Measurements from ENCODE around the gene RGN.
"Not testable (repeated sequence)": the region's sequence is repeated elsewhere in the genome, so short reads cannot be mapped to it uniquely, and the experiment has no call there.

RGN gene

DNA sequence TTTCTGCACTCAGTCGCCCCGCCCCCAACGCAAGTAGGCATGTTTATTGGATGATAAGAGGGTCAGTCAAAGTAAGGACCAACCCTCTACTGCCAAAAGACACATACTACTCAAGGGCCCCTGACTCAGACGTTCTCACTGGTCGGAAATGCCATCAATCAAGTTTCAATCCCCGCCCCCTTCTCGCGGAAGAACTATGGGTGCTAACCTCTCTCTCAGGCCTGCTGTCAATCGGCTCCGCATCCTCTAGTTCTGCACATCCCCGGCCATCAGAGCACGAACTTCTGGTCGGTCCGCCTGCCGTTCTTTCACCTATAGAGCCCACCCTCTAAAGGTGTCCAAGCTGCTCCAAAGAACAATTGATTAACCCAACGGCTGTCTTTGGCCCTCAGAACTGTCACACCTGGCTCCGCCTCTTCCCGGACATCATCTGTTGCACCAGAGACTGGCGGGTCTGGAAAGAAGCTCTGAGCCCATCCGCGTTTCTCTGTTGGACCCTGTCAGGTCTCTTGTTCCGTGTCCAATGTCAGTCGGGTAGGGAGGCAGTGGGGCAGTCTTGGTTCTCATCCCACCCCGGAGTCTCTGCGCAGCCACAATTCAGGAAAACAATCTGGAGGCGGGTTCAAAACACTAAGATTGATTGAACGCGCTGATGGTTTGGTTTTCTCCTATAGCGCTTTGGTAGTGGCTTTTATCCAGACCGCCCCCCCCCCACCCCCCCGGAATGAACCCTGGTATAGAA is 51.1 kb downstream of the RGN start:
- DNase-seq, result peak; percentile 80

DNA sequence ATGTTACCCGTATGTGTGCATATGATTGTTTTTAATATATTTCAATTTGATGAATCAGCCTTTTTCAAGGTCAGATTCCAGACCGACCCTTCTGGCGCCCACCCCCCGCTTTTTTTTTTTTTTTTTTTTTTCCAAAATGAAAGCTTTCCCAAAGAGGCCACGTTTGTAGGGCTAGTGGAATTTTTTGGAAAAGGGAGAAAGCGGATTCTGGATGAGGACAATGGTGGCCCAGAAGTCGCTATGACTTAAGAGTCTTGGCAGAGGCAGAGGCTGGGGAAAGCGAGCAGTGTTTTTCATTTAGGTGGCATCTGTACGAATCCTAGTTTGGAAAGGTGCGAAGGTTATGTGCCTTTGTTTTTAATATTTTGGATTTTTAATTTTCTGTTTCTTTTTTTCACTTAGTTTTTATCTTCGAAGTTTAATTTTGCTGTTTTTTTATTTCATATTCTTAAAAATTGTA is 51.7 kb downstream of the RGN start:
- DNase-seq, result no peak

DNA sequence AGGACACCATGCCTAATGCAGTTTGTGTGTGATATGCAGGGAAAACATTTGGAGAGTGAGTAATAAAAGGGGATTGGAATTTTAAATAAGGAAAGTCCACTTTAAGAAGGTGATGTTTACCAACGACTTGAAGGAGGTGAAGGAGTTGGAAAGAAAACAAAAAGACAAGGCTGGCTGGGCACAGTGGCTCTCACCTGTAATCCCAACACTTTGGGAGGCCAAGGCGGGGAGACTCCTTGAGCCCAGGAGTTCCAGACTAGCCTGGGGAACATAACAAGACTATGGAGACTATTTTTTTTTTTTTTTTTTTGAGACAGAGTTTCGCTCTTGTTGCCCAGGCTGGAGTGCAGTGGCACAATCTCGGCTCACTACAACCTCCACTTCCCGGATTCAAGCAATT is 55.2 kb downstream of the RGN start:
- DNase-seq, result no peak

- DNase-seq, result not testable (repeated sequence)
Measured at GRCh38 chrX:47135650-47136049, 57.4 kb downstream of the RGN start.

DNA sequence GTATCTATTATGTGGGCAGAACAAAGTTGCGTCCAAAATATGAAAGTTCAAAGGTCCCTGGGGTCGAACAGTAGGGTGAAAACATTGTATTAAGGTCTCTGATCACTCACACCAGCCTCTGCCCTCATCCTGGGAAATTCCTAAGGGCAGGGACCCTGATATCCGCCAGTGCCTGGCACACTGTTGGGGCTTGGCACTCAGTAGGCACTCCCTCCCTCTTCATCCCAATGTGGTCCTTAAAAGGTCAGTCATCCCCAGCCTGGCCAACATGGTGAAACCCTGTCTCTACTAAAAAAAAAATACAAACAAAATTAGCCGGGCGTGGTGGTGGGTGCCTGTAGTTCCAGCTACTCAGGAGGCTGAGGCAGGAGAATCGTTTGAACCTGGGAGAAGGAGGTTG is 59.9 kb downstream of the RGN start:
- no peak for DNase-seq

Data from stimulated activated CD4-positive, alpha-beta T cell treated with anti-CD3 and anti-CD28 coated beads, Interleukin-4, amount 100 ng/mL, for 1 hour (primary cell).